Measurements from ENCODE around the gene RDH13.
"Not testable (repeated sequence)": the region's sequence is repeated elsewhere in the genome, so short reads cannot be mapped to it uniquely, and the experiment has no call there.

The RDH13 gene

DNA sequence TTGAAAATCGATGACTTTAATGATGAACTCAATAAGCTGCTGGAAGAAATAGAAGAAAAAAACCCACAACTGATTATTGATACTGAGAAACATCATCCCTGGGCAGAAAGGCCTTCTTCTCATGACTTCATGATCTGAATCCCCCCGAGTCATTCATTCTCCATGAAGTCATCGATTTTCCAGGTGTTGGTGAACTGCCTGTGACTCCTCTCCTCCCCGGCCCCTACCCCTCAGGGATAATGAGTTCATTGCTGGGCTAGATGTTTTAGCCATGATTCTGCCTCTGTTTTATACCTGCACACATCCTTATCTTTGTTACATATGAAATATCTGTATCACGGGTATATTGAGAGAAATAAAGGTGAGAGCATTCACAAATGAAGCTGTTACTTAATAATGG, 62.2 kb downstream of the RDH13 start:
- H3K4me3 ChIP-seq (ENCODE audit: low read length) = no peak overlapping the region
- DNase-seq (ENCODE audit: low read depth, low spot score) = no peak

DNA sequence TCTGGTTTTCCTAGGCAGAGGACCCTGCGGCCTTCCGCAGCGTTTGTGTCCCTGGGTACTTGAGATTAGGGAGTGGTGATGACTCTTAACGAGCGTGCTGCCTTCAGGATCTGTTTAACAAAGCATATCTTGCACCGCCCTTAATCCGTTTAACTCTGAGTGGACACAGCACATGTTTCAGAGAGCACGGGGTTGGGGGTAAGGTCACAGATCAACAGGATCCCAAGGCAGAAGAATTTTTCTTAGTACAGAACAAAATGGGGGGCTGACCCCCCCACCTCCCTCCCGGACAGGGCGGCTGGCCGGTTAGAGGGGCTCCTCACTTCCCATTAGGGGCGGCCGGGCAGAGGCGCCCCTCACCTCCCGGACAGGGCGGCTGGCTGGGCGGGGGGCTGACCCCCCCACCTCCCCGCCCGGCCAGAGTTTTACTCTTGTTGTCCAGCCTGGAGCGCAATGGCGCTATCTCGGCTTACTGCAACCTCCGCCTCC, 64.2 kb downstream of the RDH13 start:
- H3K4me3 ChIP-seq (ENCODE audit: low read length); DNase-seq (ENCODE audit: low read depth, low spot score): not testable (repeated sequence)

DNA sequence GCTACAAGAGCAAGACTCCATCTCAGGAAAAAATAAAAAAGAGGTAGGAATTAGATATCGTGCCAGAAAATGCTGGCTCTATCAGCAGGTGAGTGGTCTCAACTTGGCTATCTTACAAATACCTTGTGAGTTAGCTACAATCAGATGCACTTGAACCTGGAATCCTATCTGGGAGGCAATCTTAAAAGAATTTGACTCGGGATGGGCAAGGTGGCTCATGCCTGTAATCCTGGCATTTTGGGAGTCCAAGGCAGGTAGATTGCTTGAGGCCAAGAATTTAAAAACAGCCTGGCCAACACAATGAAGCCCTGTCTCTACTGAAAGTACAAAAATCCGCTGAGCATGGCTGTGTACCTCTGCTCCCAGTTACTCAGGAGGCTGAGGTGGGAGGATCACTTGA, 67.4 kb downstream of the RDH13 start:
- no peak overlapping the region for H3K4me3 ChIP-seq (ENCODE audit: low read length)
- no peak for DNase-seq (ENCODE audit: low read depth, low spot score)

Measured in Jurkat, Clone E6-1 (cell line).